ENCODE measurements around the gene ITPR2. TPM values are rescaled to one million over a fixed set of nuclear protein-coding genes. Genes with fewer than 3 reads are reported as not detected.

ITPR2 gene
- total RNA-seq, 2 experiments from 2014 or later = 28.8 to 29.9 TPM

DNA sequence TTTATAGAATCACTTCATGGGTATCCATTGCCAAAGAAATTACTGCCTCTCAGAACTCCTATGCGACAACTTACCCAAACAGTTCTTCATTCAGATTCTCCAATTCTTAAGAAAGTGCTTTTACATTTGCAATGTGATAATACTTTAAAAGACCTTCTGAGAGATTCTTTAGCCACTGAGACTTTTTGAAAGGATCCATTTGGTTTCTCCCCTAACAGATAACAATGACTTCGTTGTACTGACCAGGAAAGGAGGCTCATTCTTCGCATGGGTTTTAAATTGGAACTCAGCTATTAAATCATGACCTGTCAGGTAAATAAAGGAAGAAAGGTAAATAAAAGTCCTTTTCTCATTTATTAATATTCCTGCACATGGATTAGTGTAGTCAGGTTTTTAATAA is 14.8 kb downstream of the ITPR2 start:
- CTCF ChIA-PET = no interaction called here
- Mint-ChIP-seq H3K27ac (no peak overlapping the region), H3K9me3 (no peaks in the 10 kb centered on the region), H3K36me3 (ENCODE audit: low read depth) (peaks cover 22% of the 10 kb centered on the region), H3K27me3 (no peaks in the 10 kb centered on the region), H3K4me1 (ENCODE audit: low read depth) (peaks cover 25% of the 10 kb centered on the region), H3K4me3 (no peak overlapping the region)
- Histone ChIP-seq H3K27me3 (ENCODE audit: control insufficient read depth in 1 of 2, insufficient read depth in 2 of 2, low read length in 2 of 2) (no peaks in the 10 kb centered on the region), H3K9me3 (ENCODE audit: control insufficient read depth in 1 of 2, insufficient read depth in 1 of 2, low read length in 2 of 2) (no peaks in the 10 kb centered on the region), H3K4me1 (ENCODE audit: insufficient read depth, low read length) (no peaks in the 10 kb centered on the region), H3K4me3 (ENCODE audit: low read length) (no peak overlapping the region), H3K27ac (ENCODE audit: low read depth in 1 of 2, low read length in 2 of 2) (no peak overlapping the region), H3K36me3 (ENCODE audit: insufficient read depth, low read length) (peaks cover 3% of the 10 kb centered on the region)
- intact Hi-C loops (cut with DNase I, micrococcal nuclease) = no loop called here
- TF ChIP-seq, protein P1, sequence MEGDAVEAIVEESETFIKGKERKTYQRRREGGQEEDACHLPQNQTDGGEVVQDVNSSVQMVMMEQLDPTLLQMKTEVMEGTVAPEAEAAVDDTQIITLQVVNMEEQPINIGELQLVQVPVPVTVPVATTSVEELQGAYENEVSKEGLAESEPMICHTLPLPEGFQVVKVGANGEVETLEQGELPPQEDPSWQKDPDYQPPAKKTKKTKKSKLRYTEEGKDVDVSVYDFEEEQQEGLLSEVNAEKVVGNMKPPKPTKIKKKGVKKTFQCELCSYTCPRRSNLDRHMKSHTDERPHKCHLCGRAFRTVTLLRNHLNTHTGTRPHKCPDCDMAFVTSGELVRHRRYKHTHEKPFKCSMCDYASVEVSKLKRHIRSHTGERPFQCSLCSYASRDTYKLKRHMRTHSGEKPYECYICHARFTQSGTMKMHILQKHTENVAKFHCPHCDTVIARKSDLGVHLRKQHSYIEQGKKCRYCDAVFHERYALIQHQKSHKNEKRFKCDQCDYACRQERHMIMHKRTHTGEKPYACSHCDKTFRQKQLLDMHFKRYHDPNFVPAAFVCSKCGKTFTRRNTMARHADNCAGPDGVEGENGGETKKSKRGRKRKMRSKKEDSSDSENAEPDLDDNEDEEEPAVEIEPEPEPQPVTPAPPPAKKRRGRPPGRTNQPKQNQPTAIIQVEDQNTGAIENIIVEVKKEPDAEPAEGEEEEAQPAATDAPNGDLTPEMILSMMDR (IDR thresholded peaks at IDR 0.05) = no peak
- DNase-seq (no peak), ATAC-seq (ENCODE audit: poor library complexity) (no peak)
- POLR2A ChIA-PET = interaction anchor here (1.8 kb wide), 1 partner anchor 14 kb away, joined by 5 read pairs; no protein-coding TSS in a partner anchor

DNA sequence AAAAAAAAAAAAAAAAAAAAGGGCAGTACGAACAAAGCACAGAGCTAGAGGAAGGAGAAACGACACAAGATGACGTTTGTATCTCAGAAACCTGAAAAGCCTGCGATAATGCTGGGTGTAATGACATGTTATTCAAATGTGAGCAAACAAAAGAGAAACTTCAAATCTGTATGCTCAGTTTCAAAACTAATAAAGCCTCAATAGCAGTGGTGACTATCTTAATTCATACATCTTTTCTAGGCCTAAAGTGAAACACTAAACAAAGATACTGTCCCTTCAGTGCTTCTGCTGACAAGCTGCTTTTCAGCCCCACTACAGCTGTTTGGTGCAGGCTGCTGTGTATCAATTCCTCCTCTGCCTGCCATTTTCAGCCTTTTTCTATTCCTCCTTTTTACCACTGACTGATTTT is 15.8 kb downstream of the ITPR2 start:
- no peak for DNase-seq
- Mint-ChIP-seq H3K4me1 (ENCODE audit: low read depth) (peaks cover 21% of the 10 kb centered on the region), H3K36me3 (ENCODE audit: low read depth) (peaks cover 22% of the 10 kb centered on the region), H3K27me3 (no peaks in the 10 kb centered on the region), H3K27ac (peak overlapping the region; percentile 75), H3K9me3 (no peaks in the 10 kb centered on the region), H3K4me3 (peak overlapping the region; percentile 8)
- Histone ChIP-seq H3K4me3 (ENCODE audit: low read length) (no peak overlapping the region), H3K36me3 (ENCODE audit: insufficient read depth, low read length) (peaks cover 3% of the 10 kb centered on the region), H3K9me3 (ENCODE audit: control insufficient read depth in 1 of 2, insufficient read depth in 1 of 2, low read length in 2 of 2) (no peaks in the 10 kb centered on the region), H3K27me3 (ENCODE audit: control insufficient read depth in 1 of 2, insufficient read depth in 2 of 2, low read length in 2 of 2) (no peaks in the 10 kb centered on the region), H3K27ac (ENCODE audit: low read depth in 1 of 2, low read length in 2 of 2) (no peak overlapping the region), H3K4me1 (ENCODE audit: insufficient read depth, low read length) (no peaks in the 10 kb centered on the region)
- CTCF ChIA-PET = no interaction called here
- TF ChIP-seq, protein P1 (IDR thresholded peaks at IDR 0.05) = no peak
- POLR2A ChIA-PET = interaction anchor here (0.6 to 1.8 kb wide), 2 partner anchors 15 to 28 kb away, joined by 4 to 5 read pairs; no protein-coding TSS in a partner anchor
- peak; percentile 79 for ATAC-seq (ENCODE audit: poor library complexity)
- intact Hi-C loops (cut with DNase I, micrococcal nuclease) = no loop called here

DNA sequence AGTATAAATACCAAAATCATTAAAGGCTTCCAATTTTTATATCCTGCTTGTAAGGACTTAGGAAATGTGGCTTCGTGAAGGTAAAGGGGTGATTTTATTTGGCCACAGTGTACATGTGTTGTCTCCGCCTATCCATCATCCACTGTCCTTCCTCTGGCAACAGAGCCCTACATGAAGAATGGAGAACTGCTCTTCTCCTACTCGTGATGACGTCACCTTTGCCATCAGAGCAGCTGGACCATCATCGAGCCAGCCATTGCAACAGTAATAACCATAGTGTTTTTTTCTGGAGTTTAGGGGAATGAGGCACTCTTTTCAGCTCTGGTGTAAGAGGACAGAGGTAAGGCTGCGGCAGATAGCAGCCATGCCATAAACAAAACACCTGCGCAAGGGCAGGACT is 19.2 kb downstream of the ITPR2 start:
- ChIA-PET POLR2A (interaction anchor here (1.5 kb wide), 1 partner anchor 19 kb away, joined by 6 read pairs; no protein-coding TSS in a partner anchor), CTCF (no interaction called here)
- Mint-ChIP-seq H3K27ac (no peak overlapping the region), H3K4me3 (no peak overlapping the region), H3K9me3 (no peaks in the 10 kb centered on the region), H3K27me3 (no peaks in the 10 kb centered on the region), H3K4me1 (ENCODE audit: low read depth) (peaks cover 17% of the 10 kb centered on the region), H3K36me3 (ENCODE audit: low read depth) (peaks cover 28% of the 10 kb centered on the region)
- Histone ChIP-seq H3K27ac (ENCODE audit: low read depth in 1 of 2, low read length in 2 of 2) (no peak overlapping the region), H3K36me3 (ENCODE audit: insufficient read depth, low read length) (peaks cover 3% of the 10 kb centered on the region), H3K27me3 (ENCODE audit: control insufficient read depth in 1 of 2, insufficient read depth in 2 of 2, low read length in 2 of 2) (no peaks in the 10 kb centered on the region), H3K4me1 (ENCODE audit: insufficient read depth, low read length) (no peaks in the 10 kb centered on the region), H3K4me3 (ENCODE audit: low read length) (no peak overlapping the region), H3K9me3 (ENCODE audit: control insufficient read depth in 1 of 2, insufficient read depth in 1 of 2, low read length in 2 of 2) (peaks cover 0 to 5% of the 10 kb centered on the region in 2 experiments)
- TF ChIP-seq, protein P1 (IDR thresholded peaks at IDR 0.05) = no peak
- no peak for ATAC-seq (ENCODE audit: poor library complexity)
- no peak for DNase-seq
- intact Hi-C loops (cut with DNase I, micrococcal nuclease) = no loop called here
